RCC 7860 (cell line): Measurements from ENCODE around the gene RTRAF.

Source experiments
- DNase-seq: peaks from one replicate; pipeline ENCODE4 v3.0.0-alpha.2; 2015; ENCODE audit warnings: low spot score
- FAIRE-seq: peaks from 2 replicates; lab custom pipeline; 2012; peaks lifted over from hg19 to GRCh38; lab: Jason Lieb, UNC

RTRAF gene

DNA sequence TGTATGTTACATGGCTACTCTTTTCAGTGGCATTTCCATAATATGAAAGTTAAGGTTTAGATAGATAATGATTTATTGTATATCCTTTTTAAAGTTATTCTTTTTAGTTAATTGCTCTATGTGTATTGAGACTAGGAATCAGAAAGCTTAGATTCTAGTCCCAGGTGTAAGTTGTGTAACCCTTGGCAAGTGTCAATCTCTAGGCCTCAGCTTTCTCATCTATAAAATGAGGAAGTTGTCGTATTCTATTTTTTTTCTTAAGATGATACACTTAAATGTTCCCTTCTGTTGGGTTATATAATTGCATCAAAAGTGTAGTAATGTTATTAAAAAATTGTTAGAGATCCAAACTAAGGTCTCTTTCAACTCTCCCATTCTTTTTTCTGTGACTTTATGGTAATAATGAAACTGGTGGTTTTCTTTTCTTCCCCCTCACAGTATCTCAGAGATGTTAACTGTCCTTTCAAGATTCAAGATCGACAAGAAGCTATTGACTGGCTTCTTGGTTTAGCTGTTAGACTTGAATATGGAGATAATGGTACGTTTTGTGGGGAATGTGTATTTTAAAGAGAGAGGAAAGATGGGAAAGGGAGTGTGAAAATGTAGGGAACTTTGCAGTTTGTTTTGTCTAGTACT, 4.1 kb downstream of the RTRAF start:
- DNase-seq (no peak), FAIRE-seq (no peak)

DNA sequence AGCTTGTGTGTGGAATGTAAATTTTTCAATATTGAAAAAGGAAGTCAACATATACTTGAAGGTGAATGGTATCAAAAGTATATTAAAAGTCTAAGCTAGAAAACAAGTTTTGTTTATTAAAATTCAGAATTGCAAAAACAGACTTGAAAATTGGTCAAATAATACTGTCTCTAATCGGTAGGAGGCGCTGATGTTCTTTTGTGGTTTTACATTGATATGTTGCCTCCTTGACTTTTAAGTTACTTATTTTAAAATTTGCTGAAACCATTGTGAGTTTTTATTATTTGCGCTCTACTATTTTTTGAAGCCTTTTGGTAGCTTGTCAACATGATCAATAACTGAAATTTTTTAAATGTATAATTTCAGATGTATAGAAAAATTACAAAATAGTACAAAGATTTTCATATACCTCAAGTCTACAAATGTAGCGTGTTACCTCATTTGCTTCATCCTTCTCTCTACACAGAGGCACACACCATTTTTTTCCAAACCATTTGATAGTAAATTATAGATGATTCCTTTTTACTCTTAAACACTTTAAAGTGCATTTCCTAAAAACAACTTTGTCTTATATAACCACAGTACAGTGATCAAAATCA, 6.9 kb downstream of the RTRAF start:
- FAIRE-seq (peak; percentile 14), DNase-seq (no peak)

DNA sequence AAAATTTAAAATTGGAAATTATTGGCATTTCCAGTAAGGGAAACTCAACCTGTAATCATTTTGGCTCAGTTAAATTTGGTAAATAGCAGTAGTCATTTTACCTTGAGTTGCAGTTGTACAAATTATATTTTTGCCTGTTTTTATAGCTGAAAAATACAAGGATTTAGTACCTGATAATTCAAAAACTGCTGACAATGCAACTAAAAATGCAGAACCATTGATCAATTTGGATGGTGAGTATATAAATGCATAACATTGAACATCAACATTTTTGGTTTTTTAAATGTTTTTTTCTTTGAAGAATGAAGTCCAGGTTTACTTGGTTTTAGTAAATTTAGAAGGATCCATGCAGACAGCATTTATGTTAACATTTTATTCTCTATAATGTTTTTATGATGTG, 9.0 kb downstream of the RTRAF start:
- DNase-seq (no peak), FAIRE-seq (no peak)

GRCh38 chr14:51999084-51999483, 9.7 kb downstream of the RTRAF start:
- DNase-seq (no peak), FAIRE-seq (no peak)

DNA sequence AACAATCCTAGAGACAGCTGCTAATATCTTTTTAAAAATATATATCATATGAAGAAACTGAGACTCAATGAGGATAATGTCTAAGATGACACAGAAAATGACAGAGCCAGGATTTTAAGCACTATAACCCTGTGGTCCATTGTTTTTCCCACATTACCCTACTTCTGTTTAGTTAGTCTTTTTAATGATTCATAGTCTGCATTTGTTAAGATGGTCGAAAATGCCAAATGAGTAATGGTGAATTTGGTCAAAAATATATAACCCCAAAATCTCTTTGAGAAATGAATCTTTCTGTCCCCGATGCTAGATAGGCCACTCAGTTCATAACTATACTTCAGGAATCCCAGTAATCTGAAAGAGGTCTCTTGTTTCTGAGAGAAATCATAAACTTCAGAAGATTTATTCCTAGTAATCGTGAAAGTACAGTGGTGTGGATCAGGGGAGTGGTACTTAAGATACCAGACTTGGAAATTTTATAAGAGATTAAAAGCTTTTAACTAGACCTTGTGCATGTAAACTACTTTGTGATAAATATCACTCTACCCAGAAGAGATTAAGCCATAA, 10.8 kb downstream of the RTRAF start:
- DNase-seq (no peak), FAIRE-seq (no peak)

DNA sequence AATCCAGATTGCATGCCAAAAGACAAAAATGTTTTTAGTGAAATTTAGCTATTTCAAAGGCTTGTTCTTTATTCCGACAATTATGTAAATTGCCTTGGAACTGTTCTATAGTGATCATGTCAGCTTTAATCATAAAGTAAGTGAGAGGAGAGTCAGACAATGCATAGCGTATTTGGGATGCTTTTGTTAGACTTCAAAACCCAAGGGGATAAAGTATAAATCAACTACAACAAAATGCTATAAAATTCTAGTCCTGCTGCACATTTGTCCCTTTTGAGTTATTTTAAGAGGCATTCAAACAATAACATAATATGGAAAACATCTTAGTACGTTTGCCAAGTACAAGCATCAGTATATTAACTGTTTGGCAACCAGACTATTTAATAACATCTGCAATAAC, 11.3 kb downstream of the RTRAF start:
- FAIRE-seq (no peak), DNase-seq (no peak)

GRCh38 chr14:52002542-52002941, 13.2 kb downstream of the RTRAF start:
- DNase-seq (no peak), FAIRE-seq (no peak)

DNA sequence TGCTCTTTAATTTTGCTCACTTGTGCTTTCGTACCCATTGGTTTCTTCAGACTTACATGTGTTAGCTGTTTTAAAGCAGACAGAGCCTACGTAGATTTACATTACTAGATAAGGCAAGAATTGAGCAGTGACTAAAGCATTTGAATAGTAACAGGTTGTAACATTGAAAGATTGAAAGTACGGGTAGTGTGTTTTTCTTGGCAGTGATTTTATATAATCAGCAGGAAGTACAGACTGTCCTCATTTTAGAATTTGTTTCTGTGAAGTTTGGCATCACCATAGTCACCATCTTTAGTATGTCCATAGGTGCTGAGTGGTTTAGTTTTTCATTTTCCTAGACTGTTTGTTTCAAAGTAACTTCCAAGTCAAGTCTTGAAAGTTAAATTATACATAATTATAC, 14.0 kb downstream of the RTRAF start:
- FAIRE-seq (no peak), DNase-seq (no peak)

DNA sequence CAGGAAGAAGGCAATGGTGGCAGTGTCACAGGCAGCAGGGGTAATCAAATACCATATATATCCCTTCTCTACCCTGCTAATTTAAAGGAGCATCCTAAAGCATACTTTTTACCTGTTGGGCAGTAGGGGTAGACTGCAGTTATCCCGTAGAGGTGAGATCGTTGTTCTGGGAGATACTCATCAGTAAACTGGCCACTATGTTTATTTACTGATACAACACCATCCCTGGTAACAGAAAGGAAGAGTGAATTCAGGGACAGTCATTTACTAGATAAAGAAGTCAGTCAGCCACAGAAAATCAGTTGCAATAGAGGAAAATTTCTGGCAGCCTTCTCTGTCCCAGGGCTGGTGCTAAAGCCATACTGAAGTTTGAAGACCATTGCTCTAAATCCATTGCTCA, 16.3 kb downstream of the RTRAF start:
- DNase-seq = no peak
- FAIRE-seq = no peak

GRCh38 chr14:52006361-52006760, 17.0 kb downstream of the RTRAF start:
- FAIRE-seq = no peak
- no peak for DNase-seq

- FAIRE-seq = no peak
Measured at GRCh38 chr14:52007211-52007610, 17.9 kb downstream of the RTRAF start.

DNA sequence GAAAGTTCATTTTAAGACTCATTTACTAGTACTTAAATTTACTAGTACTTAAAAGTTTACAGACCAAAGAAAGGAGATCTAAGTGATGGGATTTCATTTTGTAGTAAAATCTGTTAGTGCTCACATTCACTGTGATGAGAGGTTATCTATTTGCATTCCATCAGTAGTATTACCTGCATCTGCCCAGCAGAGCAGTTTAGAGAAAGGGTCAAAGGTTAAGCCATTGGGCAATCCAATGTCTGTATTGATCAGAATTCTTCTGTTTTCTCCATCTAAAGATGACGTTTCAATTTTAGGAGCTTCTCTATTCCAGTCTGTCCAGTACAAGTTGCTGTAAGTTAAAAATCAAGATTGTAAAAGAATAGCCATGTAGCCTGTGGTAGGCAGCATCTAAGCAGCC, 18.3 kb downstream of the RTRAF start:
- no peak for FAIRE-seq
- DNase-seq = no peak

More at GRCh38 chr14:52007211-52007610, 17.9 kb downstream of the RTRAF start:
- no peak for DNase-seq

DNA sequence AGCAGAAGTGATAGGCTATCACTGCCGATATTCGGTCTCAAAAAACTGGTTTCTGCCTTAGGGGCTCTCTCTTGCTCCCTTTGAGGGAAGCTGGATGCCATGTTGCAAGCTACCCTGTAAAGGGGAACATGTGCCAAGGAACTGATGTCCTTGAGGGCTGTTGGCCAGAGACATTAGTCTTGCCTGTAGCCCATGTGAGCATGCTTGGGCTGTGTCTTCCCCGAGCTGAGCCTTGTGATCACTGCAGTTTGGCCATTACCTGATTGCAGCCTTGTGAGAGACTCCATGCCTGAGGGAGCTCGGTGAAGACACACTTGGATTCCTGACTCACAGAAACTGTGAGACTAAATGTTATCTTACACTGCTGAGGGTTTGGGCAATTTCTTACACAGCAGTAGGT, 18.8 kb downstream of the RTRAF start:
- no peak for DNase-seq
- no peak for FAIRE-seq

GRCh38 chr14:52010173-52010693, 20.9 kb downstream of the RTRAF start:
- DNase-seq = no peak
- FAIRE-seq = no peak

GRCh38 chr14:52011523-52011922, 22.2 kb downstream of the RTRAF start:
- DNase-seq (no peak), FAIRE-seq (no peak)

DNA sequence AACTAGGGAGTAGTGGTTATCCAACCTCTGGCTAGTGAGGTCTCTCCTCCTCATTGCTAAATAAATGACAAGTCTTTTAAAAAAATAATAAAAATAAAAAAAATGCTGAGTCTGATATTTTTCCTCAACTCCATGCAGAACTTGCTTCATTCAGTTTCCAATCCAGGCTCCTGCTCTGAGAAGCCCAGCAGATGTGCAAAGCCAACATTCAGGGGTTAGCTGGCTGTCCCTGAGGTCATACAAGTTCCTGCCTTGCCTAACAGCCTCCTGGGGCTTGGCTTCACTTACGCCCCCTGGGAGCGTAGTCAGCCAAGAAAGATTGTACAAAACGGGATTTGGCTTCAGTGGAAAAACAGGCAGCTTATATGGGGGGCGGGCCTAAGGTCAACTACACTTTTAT, 23.3 kb downstream of the RTRAF start:
- no peak for DNase-seq
- no peak for FAIRE-seq

GRCh38 chr14:52013984-52014600, 24.7 kb downstream of the RTRAF start:
- FAIRE-seq (no peak), DNase-seq (no peak)

- no peak for FAIRE-seq
Measured at GRCh38 chr14:52014601-52015267, 25.4 kb downstream of the RTRAF start.

DNA sequence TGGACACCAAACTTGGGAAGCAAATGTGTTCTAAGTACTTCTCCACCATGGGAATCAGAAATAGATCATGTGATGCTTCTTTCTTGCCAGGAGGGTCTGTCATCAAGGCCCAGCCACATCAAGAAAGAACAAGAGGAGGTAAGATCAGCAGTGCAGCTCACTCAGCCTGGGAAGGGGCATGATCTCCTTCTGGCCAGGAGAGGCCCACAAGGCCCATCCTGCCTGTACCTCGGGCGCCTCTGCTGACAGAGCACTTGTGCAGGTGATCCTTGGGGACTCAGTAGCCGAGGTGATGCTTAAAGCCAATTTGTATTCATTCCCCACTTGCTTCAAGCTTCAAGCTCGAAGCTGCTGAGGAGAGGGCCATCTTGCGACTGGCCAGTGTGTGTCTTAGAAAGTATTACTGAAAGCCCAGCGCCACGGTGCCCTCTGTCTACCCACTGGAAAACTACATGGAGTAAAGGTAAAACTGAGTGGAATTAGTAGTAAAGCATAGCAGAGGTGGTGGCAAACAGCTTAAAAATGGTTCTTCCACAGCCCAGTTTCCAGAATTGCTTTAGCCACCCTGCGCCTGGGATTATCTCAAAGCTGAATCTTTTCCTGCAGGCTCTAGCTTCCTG, 26.2 kb downstream of the RTRAF start:
- DNase-seq (no peak), FAIRE-seq (no peak)

More at GRCh38 chr14:52014601-52015267, 25.4 kb downstream of the RTRAF start:
- DNase-seq = no peak

DNA sequence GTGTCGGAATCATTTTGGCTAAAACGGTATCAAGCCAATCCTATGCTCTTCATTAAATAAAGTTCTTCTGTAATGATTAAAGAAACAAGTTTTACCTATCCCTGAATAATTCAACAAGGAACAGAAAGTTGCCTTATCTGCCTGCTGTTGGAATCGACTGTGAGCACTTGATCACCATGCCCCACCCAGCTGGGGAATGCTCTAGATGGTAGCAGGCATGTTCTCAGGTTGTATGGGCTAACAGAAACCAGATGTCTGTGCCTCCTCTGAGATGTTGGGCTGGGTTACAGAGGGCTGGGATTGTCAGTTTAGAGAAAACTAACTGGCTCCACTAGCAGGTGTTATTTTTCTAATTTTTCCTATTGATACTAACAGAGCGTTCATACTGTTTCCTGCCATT, 28.9 kb downstream of the RTRAF start:
- no peak for FAIRE-seq
- DNase-seq = no peak

GRCh38 chr14:52018970-52019369, 29.6 kb downstream of the RTRAF start:
- FAIRE-seq (no peak), DNase-seq (no peak)
